Skeletal muscle tissue (tissue), 4 donors: ENCODE measurements around the gene IL1RAP. TPM values are rescaled to one million over a fixed set of nuclear protein-coding genes. Genes with fewer than 3 reads are reported as not detected.
A peak's percentile ranks its signal among the peaks of the same experiment; 100 is the strongest.
"Not testable (repeated sequence)": the region's sequence is repeated elsewhere in the genome, so short reads cannot be mapped to it uniquely, and the experiment has no call there.

Source experiments
- H3K27ac ChIP-seq: one replicate; pipeline ENCODE4 v1.7.0; 2013; ENCODE audit warnings: mild to moderate bottlenecking, low read depth, low read length, inconsistent platforms
- H3K27me3 ChIP-seq, 3 donors: one replicate each; pipeline ENCODE4 v1.7.0; 2013; ENCODE audit warnings: low read length in 3 of 3; ENCODE audit not compliant: control insufficient read depth in 3 of 3, insufficient read depth in 3 of 3
- H3K36me3 ChIP-seq, 3 donors: one replicate each; pipeline ENCODE4 v1.7.0; 2013; ENCODE audit warnings: low read length in 3 of 3; ENCODE audit not compliant: control insufficient read depth in 3 of 3, insufficient read depth in 3 of 3
- H3K4me1 ChIP-seq, 3 donors: one replicate each; pipeline ENCODE4 v1.7.0; 2013; ENCODE audit warnings: low read length in 3 of 3, mild to moderate bottlenecking in 3 of 3; ENCODE audit not compliant: control insufficient read depth in 3 of 3, insufficient read depth in 3 of 3
- H3K4me3 ChIP-seq, 3 donors: one replicate each; pipeline ENCODE4 v1.7.0; 2013; ENCODE audit warnings: low read length in 3 of 3
- H3K9ac ChIP-seq, 3 donors: one replicate each; pipeline ENCODE4 v1.7.0; 2013; ENCODE audit warnings: low read length in 3 of 3, mild to moderate bottlenecking in 3 of 3, moderate library complexity in 2 of 3, low read depth in 1 of 3
- H3K9me3 ChIP-seq, 3 donors: one replicate each; pipeline ENCODE4 v1.7.0; 2013; ENCODE audit warnings: low read length in 3 of 3; ENCODE audit not compliant: control insufficient read depth in 3 of 3
- total RNA-seq: library from RNA; depleted of rRNA; stranded (reverse); fragments of >200 nt; gene quantifications from one replicate; pipeline ENCODE4 v1.2.3, GENCODE V29; 2014
- donor health status: Osteomylitis.

Gene IL1RAP, protein sequence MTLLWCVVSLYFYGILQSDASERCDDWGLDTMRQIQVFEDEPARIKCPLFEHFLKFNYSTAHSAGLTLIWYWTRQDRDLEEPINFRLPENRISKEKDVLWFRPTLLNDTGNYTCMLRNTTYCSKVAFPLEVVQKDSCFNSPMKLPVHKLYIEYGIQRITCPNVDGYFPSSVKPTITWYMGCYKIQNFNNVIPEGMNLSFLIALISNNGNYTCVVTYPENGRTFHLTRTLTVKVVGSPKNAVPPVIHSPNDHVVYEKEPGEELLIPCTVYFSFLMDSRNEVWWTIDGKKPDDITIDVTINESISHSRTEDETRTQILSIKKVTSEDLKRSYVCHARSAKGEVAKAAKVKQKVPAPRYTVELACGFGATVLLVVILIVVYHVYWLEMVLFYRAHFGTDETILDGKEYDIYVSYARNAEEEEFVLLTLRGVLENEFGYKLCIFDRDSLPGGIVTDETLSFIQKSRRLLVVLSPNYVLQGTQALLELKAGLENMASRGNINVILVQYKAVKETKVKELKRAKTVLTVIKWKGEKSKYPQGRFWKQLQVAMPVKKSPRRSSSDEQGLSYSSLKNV
- total RNA-seq = 10.4 TPM

DNA sequence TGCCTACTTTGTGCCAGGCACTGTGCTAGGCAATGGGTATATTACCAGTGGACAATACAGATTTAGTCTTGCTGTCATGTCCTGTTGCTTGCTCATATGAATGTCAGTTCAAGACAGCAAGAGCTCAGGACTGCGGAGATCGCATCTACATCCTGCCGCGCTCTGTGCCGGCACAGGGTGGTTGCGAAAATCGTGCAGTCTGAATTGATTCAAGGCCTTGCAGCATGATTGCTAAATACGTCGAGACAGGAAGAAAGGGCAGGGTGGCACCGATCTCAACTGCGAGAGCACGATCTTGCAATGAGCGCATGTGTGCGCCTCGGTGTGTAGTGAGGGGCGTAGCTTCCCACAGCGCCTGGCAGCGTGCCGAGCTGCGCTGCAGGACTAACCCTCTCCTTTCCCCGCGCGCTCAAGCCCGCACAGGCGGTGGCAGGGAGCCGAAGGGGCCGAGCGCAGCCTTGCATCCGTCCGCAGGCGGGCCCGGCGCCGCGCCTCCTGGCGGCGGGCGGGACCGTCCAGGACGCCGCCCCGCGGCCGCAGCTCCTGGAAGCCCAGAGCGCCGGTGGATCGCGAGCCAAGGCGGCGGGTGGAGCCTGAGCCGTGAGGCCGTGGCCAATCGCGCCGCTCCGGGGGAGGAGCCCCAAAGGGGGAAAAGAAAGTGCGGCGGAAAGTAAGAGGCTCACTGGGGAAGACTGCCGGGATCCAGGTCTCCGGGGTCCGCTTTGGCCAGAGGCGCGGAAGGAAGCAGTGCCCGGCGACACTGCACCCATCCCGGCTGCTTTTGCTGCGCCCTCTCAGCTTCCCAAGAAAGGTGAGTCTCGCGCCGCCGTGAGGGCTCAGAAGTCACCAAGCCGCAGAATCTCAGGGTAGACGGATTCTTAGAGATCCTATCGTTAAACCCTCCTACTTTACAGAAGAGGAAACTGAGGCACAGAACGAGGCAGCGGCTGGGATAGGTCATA, at the start of gene IL1RAP:
Gene IL1RAP (plus strand): TSS at position 677 of the 962 bp plus-strand sequence. CDS start 50,205 bp downstream, outside the sequence.
- no peaks in the 10 kb centered on the region for H3K9me3 ChIP-seq
- H3K27me3 ChIP-seq = no peaks in the 10 kb centered on the region
- H3K4me1 ChIP-seq = peaks cover 3 to 13% (median 9%) of the 10 kb centered on the region in 3 donors
- no peaks in the 10 kb centered on the region for H3K36me3 ChIP-seq
- H3K27ac ChIP-seq = peak within 1 kb of the TSS; percentile 55
- peak within 1 kb of the TSS; percentile 86 to 95 (median 94) for H3K4me3 ChIP-seq
- H3K9ac ChIP-seq = peak within 1 kb of the TSS; percentile 83 to 90 (median 85)

DNA sequence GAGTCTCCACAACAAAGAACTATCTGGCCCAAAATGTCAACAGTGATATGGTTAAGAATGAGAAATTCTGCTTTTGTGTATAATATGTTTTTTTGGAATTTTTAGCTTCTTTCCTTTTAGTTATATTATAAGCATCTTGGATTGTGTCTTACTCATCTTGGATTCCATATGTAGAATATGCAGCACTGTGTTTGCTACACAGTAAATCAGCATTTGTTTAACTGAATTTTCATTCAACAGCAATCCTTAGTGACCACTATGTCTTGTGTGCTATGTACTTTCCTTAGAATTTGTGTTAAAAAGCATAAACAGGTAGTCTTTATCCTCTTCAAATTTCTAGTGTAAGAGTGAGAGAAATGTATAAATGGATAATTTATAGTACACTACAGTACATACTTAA, 46.0 kb upstream of the IL1RAP start:
- no peaks in the 10 kb centered on the region for H3K4me1 ChIP-seq
- H3K27me3 ChIP-seq = no peaks in the 10 kb centered on the region
- no peaks in the 10 kb centered on the region for H3K9me3 ChIP-seq
- H3K36me3 ChIP-seq = no peaks in the 10 kb centered on the region
- H3K4me3 ChIP-seq = no peak overlapping the region
- H3K27ac ChIP-seq = no peak overlapping the region
- no peak overlapping the region for H3K9ac ChIP-seq

DNA sequence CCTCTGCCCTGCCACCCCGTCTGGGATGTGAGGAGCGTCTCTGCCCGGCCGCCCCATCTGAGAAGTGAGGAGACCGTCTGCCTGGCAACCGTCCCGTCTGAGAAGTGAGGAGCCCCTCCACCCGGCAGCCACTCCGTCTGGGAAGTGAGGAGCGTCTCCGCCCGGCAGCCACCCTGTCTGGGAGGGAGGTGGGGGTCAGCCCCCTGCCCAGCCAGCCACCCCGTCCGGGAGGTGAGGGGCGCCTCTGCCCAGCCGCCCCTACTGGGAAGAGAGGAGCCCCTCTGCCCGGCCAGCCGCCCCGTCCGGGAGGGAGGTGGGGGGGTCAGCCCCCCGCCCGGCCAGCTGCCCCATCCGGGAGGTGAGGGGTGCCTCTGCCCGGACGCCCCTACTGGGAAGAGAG, 40.6 kb upstream of the IL1RAP start:
- not testable (repeated sequence) for H3K27ac ChIP-seq, H3K9ac ChIP-seq, H3K36me3 ChIP-seq, H3K27me3 ChIP-seq, H3K9me3 ChIP-seq, H3K4me3 ChIP-seq, H3K4me1 ChIP-seq

DNA sequence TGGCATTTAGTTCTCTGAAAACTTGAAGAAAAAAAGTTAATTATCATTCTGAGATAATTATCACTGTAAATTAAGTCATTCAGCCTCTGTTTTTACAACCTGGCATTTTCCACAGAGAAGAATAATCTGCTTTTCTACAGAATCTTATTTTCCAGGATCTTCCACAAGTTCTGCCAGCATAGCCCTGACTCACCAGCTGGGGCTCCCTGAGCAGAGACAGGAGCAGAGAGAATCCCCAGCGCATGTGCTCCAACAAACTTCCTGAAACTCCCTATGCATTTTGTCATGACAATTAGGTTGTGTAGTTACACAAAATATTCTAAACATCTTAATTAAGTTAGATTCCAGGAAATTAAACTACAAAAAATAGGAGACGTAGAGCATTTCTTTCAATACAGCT, 32.1 kb upstream of the IL1RAP start:
- Histone ChIP-seq H3K4me1 (no peaks in the 10 kb centered on the region), H3K9ac (no peak overlapping the region), H3K27ac (no peak overlapping the region), H3K9me3 (no peaks in the 10 kb centered on the region), H3K4me3 (no peak overlapping the region), H3K36me3 (no peaks in the 10 kb centered on the region), H3K27me3 (no peaks in the 10 kb centered on the region)

DNA sequence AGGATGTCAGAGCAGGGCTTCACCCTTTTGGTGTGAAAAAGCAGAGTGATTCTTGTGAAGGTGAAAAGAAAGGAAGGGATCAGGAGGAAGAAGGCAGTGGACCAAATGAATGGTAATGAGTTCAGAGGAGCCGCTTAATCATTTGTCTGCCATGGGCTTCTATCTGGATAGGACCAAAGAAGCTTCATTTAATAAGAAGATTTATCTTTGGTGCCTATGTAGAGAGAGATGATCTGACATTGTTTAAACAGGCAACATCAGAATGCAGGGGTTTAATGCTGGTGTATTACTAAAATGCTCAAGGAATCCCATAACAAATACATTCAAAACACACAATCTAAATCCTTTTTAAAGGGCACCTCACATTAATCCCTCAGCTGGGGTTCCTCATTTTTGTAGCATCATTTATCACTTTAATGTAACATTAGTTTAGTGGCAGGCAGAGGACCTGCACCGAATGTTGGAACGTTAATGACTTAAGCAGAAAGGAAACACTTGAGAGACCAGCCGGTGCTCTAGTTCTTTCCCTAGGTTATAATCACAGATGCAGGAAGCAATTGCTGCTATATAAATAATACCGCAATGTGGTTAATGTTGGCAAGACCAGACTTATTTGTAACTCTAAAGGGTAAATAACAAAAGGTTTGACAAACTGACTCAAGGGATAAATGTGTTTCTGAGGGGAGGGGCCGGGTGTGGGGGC, 27.9 kb upstream of the IL1RAP start:
- H3K9ac ChIP-seq = no peak overlapping the region
- H3K27ac ChIP-seq = no peak overlapping the region
- H3K4me1 ChIP-seq = peaks cover 0 to 2% (median 0%) of the 10 kb centered on the region in 3 donors

DNA sequence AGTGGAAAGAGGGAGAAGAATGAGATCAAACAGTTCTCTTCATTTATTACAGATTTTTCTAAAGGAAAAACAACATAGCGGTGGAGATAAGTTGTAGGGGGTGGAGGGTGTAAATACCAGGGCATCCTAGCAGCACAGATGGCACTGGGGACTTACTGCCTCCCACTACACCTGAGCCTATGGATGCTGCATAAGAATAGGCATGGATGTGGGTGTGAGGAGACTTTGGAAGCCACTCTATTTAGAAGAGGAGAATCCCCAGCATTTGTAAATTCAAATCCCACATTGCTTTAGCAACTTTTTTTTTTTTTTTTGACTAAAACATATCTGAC, 27.4 kb upstream of the IL1RAP start:
- Histone ChIP-seq H3K27me3 (no peaks in the 10 kb centered on the region), H3K36me3 (no peaks in the 10 kb centered on the region), H3K4me3 (no peak overlapping the region), H3K9ac (no peak overlapping the region), H3K9me3 (no peaks in the 10 kb centered on the region), H3K27ac (no peak overlapping the region), H3K4me1 (peaks cover 0 to 2% (median 0%) of the 10 kb centered on the region in 3 donors)

More for the DNA sequence above, 27.9 kb upstream of the IL1RAP start:
- H3K27me3 ChIP-seq = no peaks in the 10 kb centered on the region
- H3K4me3 ChIP-seq = no peak overlapping the region
- no peaks in the 10 kb centered on the region for H3K36me3 ChIP-seq
- H3K9me3 ChIP-seq = no peaks in the 10 kb centered on the region

DNA sequence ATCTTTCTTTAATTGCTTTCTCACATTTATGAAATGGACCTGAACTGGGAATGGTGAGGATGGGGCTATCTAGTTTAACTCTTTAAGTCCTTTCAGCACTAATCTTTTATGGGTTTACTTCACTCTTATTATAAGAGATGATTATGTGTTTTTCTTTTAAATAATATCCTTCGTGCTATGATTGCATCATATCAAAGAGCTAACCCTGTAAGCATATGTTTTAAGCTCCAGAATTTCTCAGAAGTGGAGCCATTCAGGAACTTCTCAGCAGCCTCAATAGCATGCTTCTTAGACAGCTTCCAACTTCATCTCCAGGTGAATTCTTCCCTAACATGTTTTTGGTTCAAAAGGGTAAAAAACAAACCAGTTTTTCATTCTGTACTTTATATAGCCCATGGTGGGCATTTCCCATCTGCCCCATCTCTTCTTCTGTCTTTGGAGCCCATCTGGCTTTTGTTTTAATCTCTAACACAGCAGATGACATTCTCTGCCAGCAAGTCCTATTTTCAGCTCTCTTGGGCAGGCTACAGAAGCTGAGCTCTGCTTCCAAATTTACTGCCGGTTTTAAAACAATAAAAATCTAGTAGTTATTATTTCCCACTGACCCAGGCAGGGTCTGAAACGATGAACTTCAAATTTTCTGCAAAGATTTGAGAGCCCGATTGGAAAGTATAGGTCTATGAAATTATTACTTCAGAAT, 26.8 kb upstream of the IL1RAP start:
- H3K27me3 ChIP-seq = no peaks in the 10 kb centered on the region

DNA sequence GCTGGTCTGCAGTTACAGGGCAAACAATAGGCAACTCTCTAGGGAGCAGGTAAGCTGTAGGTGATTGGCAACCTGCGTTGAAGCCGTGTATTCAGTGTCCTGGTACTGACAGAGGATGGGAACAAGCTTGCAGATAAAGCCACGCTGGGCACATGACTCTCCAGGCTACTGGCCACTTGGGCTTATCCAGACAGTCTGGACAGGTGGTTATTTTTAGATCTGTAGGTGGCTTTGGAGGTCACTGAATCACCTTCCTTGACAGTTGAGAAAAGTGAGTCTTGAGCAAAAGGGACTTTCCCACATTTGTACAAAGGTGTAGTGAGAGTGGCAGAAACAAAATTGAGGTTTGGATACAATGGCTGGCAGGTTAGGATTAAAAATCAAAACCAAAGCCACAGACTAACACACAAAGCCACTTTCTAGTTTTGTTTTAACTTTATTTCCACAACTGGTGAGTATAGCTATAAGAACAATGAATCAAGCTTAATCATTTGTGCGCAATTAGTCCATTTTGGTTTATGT, 22.3 kb upstream of the IL1RAP start:
- H3K4me3 ChIP-seq = no peak overlapping the region
- no peak overlapping the region for H3K9ac ChIP-seq
- no peak overlapping the region for H3K27ac ChIP-seq
- H3K27me3 ChIP-seq = no peaks in the 10 kb centered on the region
- no peaks in the 10 kb centered on the region for H3K9me3 ChIP-seq
- peaks cover 0 to 5% (median 0%) of the 10 kb centered on the region in 3 donors for H3K4me1 ChIP-seq
- no peaks in the 10 kb centered on the region for H3K36me3 ChIP-seq

More for the DNA sequence above, 26.8 kb upstream of the IL1RAP start:
- peak overlapping the region in 2 of 3 donors; percentile 28 to 63 for H3K4me3 ChIP-seq
- H3K27ac ChIP-seq = no peak overlapping the region
- peak overlapping the region in 1 of 3 donors; percentile 26 for H3K9ac ChIP-seq
- H3K36me3 ChIP-seq = no peaks in the 10 kb centered on the region
- H3K9me3 ChIP-seq = no peaks in the 10 kb centered on the region
- H3K4me1 ChIP-seq = peaks cover 0 to 4% (median 0%) of the 10 kb centered on the region in 3 donors

DNA sequence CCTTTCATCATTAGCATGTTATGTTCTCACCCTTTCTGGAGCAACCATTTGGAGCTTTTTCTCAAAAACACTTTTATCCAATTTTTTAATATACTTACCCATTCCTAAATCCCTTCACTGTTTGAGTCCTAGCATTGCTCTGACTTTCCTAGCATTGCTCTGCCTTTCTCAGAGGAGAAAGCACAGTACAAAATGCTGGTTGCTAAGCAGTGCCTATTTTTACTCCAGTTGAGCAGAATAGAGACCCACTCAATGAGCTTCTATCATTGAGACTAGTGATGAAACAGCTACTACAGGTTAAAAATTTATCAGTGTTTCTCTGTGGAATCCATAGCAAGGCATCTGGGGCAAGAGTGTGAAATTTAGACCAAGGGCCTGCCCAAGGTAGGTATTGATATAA, 21.8 kb upstream of the IL1RAP start:
- H3K27me3 ChIP-seq = no peaks in the 10 kb centered on the region
- H3K4me3 ChIP-seq = no peak overlapping the region
- H3K4me1 ChIP-seq = peaks cover 0 to 8% (median 0%) of the 10 kb centered on the region in 3 donors
- no peak overlapping the region for H3K27ac ChIP-seq
- no peaks in the 10 kb centered on the region for H3K9me3 ChIP-seq
- H3K9ac ChIP-seq = no peak overlapping the region
- no peaks in the 10 kb centered on the region for H3K36me3 ChIP-seq
